ENCODE measurements around the gene HUNK.
"Not testable (repeated sequence)": the region's sequence is repeated elsewhere in the genome, so short reads cannot be mapped to it uniquely, and the experiment has no call there.

Gene HUNK

GRCh38 chr21:31929548-31929947, 56.7 kb downstream of the HUNK start:
- TF ChIP-seq POLR2A (IDR thresholded peaks at IDR 0.05; ENCODE audit: low read depth, low read length) = no peak
- no peak for FAIRE-seq
- DNase-seq (ENCODE audit: insufficient read length, low spot score) = no peak

- no peak for FAIRE-seq
- no peak for TF ChIP-seq POLR2A (IDR thresholded peaks at IDR 0.05; ENCODE audit: low read depth, low read length)
Observed at GRCh38 chr21:31930001-31930400, 57.2 kb downstream of the HUNK start.

GRCh38 chr21:31931644-31932469, 59.0 kb downstream of the HUNK start:
- FAIRE-seq = no peak
- no peak for DNase-seq (ENCODE audit: insufficient read length, low spot score)
- no peak for TF ChIP-seq POLR2A (IDR thresholded peaks at IDR 0.05; ENCODE audit: low read depth, low read length)

More at GRCh38 chr21:31930001-31930400, 57.2 kb downstream of the HUNK start:
- DNase-seq (ENCODE audit: insufficient read length, low spot score) = no peak

- no peak for DNase-seq (ENCODE audit: insufficient read length, low spot score)
- no peak for TF ChIP-seq POLR2A (IDR thresholded peaks at IDR 0.05; ENCODE audit: low read depth, low read length)
- no peak for FAIRE-seq
Observed at GRCh38 chr21:31932470-31932764, 59.6 kb downstream of the HUNK start.

- no peak for TF ChIP-seq POLR2A (IDR thresholded peaks at IDR 0.05; ENCODE audit: low read depth, low read length)
- FAIRE-seq (no peak), DNase-seq (ENCODE audit: insufficient read length, low spot score) (no peak)
Observed at GRCh38 chr21:31937303-31937702, 64.5 kb downstream of the HUNK start.

GRCh38 chr21:31938330-31939301, 65.8 kb downstream of the HUNK start:
- FAIRE-seq (no peak), DNase-seq (ENCODE audit: insufficient read length, low spot score) (no peak)
- TF ChIP-seq POLR2A (IDR thresholded peaks at IDR 0.05; ENCODE audit: low read depth, low read length) = no peak

GRCh38 chr21:31941694-31942093, 68.9 kb downstream of the HUNK start:
- DNase-seq (ENCODE audit: insufficient read length, low spot score) (no peak), FAIRE-seq (no peak)
- TF ChIP-seq POLR2A (IDR thresholded peaks at IDR 0.05; ENCODE audit: low read depth, low read length) = no peak

GRCh38 chr21:31943561-31943960, 70.7 kb downstream of the HUNK start:
- DNase-seq (ENCODE audit: insufficient read length, low spot score) (no peak), FAIRE-seq (no peak)
- TF ChIP-seq POLR2A (IDR thresholded peaks at IDR 0.05; ENCODE audit: low read depth, low read length) = no peak

GRCh38 chr21:31945141-31945540, 72.3 kb downstream of the HUNK start:
- DNase-seq (ENCODE audit: insufficient read length, low spot score) (no peak), FAIRE-seq (no peak)
- no peak for TF ChIP-seq POLR2A (IDR thresholded peaks at IDR 0.05; ENCODE audit: low read depth, low read length)

- FAIRE-seq = no peak
Observed at GRCh38 chr21:31945546-31945945, 72.7 kb downstream of the HUNK start.

GRCh38 chr21:31946231-31946630, 73.4 kb downstream of the HUNK start:
- DNase-seq (ENCODE audit: insufficient read length, low spot score) = no peak
- no peak for FAIRE-seq
- no peak for TF ChIP-seq POLR2A (IDR thresholded peaks at IDR 0.05; ENCODE audit: low read depth, low read length)

More at GRCh38 chr21:31945546-31945945, 72.7 kb downstream of the HUNK start:
- DNase-seq (ENCODE audit: insufficient read length, low spot score) = no peak
- TF ChIP-seq POLR2A (IDR thresholded peaks at IDR 0.05; ENCODE audit: low read depth, low read length) = no peak

- not testable (repeated sequence) for DNase-seq (ENCODE audit: insufficient read length, low spot score); FAIRE-seq
Observed at GRCh38 chr21:31946876-31947550, 74.2 kb downstream of the HUNK start.

GRCh38 chr21:31948676-31949075, 75.9 kb downstream of the HUNK start:
- no peak for TF ChIP-seq POLR2A (IDR thresholded peaks at IDR 0.05; ENCODE audit: low read depth, low read length)
- DNase-seq (ENCODE audit: insufficient read length, low spot score) (no peak), FAIRE-seq (no peak)

GRCh38 chr21:31952828-31953227, 80.0 kb downstream of the HUNK start:
- DNase-seq (ENCODE audit: insufficient read length, low spot score) = no peak
- TF ChIP-seq POLR2A (IDR thresholded peaks at IDR 0.05; ENCODE audit: low read depth, low read length) = no peak
- FAIRE-seq = no peak
